ENCODE results near the gene NFAM1.

Gene NFAM1

GRCh38 chr22:42468841-42469240 is 36.6 kb upstream of the NFAM1 start:
- no peak overlapping the region for H3K4me3 ChIP-seq (ENCODE audit: low read depth, low read length)
- no peak for TF ChIP-seq CTCF (IDR thresholded peaks at IDR 0.05; ENCODE audit: low read depth, low read length, missing control alignments)
- DNase-seq (ENCODE audit: low read depth): no peak
- in situ Hi-C loops (cut with HindIII; ENCODE audit: low sequenced_read_pairs): no loop called here

GRCh38 chr22:42462016-42462415 is 29.8 kb upstream of the NFAM1 start:
- TF ChIP-seq CTCF (IDR thresholded peaks at IDR 0.05; ENCODE audit: low read depth, low read length, missing control alignments): no peak
- in situ Hi-C loops (cut with HindIII; ENCODE audit: low sequenced_read_pairs): no loop called here
- H3K4me3 ChIP-seq (ENCODE audit: low read depth, low read length): no peak overlapping the region
- DNase-seq (ENCODE audit: low read depth): no peak

GRCh38 chr22:42461511-42461910 is 29.3 kb upstream of the NFAM1 start:
- in situ Hi-C loops (cut with HindIII; ENCODE audit: low sequenced_read_pairs): no loop called here
- DNase-seq (ENCODE audit: low read depth): no peak
- H3K4me3 ChIP-seq (ENCODE audit: low read depth, low read length): no peak overlapping the region
- TF ChIP-seq CTCF (IDR thresholded peaks at IDR 0.05; ENCODE audit: low read depth, low read length, missing control alignments): no peak

DNA sequence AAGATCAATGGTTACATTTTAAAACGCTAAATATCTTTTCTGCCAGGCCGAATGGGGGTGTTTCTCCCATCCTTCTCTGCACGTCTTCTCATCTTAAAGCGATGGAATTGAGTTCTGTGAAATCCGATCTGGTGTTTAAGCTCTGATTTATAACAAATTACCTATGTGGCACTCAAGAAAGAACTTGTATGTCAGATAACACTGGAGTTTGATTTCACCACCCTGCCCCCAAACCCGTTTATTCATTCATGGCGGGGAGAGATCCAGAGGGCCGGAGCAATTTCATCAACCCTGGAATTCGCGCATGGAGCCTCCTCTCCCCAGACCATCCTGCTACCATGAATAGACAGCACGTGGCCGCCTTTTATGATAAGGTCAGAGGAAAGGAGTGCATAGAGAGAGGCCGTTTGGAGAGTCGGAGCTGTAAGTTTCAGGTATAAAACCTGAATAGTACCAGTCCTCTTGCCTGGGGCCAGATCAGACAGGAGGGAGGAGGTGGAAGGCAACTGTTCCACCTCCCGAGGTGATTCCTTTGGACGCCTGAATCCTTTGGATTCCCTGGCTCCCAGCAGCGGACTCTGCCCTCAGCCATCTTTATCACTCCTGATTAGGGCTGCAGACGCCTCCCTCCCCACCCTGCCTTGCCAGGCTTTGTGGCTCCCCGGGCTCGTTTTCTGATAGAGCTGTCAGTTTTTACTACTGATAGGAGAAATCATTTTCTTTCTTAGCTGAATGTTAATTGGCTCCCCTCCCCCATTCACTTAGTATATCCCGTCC is 27.3 kb upstream of the NFAM1 start:
- H3K4me3 ChIP-seq (ENCODE audit: low read depth, low read length): no peak overlapping the region
- TF ChIP-seq CTCF (IDR thresholded peaks at IDR 0.05; ENCODE audit: low read depth, low read length, missing control alignments): no peak
- in situ Hi-C loops (cut with HindIII; ENCODE audit: low sequenced_read_pairs): no loop called here
- no peak for DNase-seq (ENCODE audit: low read depth)

DNA sequence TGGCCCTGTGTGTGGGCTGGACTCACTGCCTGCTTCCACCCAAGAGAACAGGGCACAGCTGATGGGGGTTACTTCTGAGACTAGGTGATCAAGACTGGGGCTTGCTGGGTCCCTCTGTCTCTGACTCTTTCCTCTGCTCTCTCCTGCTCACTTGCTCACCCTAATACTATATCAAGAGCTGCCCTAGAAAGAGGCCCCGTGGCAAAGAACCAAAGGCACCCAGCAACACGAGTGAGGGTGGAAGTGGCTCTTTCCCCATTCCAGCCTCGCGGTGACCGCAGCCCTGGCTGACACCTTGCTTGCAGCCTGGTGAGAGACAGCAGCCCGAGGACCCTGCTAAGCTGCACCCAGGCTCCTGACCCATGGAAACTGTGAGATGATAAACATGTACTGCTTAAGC is 20.7 kb upstream of the NFAM1 start:
- no peak overlapping the region for H3K4me3 ChIP-seq (ENCODE audit: low read depth, low read length)
- TF ChIP-seq CTCF (IDR thresholded peaks at IDR 0.05; ENCODE audit: low read depth, low read length, missing control alignments): no peak
- in situ Hi-C loops (cut with HindIII; ENCODE audit: low sequenced_read_pairs): no loop called here
- DNase-seq (ENCODE audit: low read depth): no peak

GRCh38 chr22:42452456-42452855 is 20.3 kb upstream of the NFAM1 start:
- no peak for TF ChIP-seq CTCF (IDR thresholded peaks at IDR 0.05; ENCODE audit: low read depth, low read length, missing control alignments)
- no peak for DNase-seq (ENCODE audit: low read depth)
- in situ Hi-C loops (cut with HindIII; ENCODE audit: low sequenced_read_pairs): no loop called here
- no peak overlapping the region for H3K4me3 ChIP-seq (ENCODE audit: low read depth, low read length)

All from astrocyte of the cerebellum (primary cell).